Measurements from ENCODE around the gene ALKBH6. TPM values are rescaled to one million over a fixed set of nuclear protein-coding genes. Genes with fewer than 3 reads are reported as not detected.

Gene ALKBH6
- total and polyA plus RNA-seq, 2 of the 13 experiments (the other 11 are each of a cell fraction or from before 2014, with no cell fraction given): 13.7 to 18.1 TPM

- TF ChIP-seq ISL2 (CRISPR knock-in tag; IDR thresholded peaks at IDR 0.05) (no peak), PHF8 (CRISPR knock-in tag; IDR thresholded peaks at IDR 0.05) (peak; percentile 86), YY1 (IDR thresholded peaks at IDR 0.05; ENCODE audit: insufficient read depth, insufficient replicate concordance, low read depth, low read length) (peak; percentile 20), PPARG (CRISPR knock-in tag; conservative IDR thresholded peaks at IDR 0.05) (no peak), KAT8 (CRISPR knock-in tag; IDR thresholded peaks at IDR 0.05) (peak; percentile 49; the same call in 1 of the 2 replicates), ZNF713 (CRISPR knock-in tag; IDR thresholded peaks at IDR 0.05) (no peak), STAT5B (CRISPR knock-in tag; IDR thresholded peaks at IDR 0.05) (no peak), ZNF800 (CRISPR knock-in tag; IDR thresholded peaks at IDR 0.05) (0 out of 2 replicates have a peak, but pooled peaks have one; percentile 41), ZFP41 (CRISPR knock-in tag; IDR thresholded peaks at IDR 0.05; ENCODE audit: borderline replicate concordance) (no peak), MBNL3 (CRISPR knock-in tag; conservative IDR thresholded peaks at IDR 0.05) (no peak), SAP130 (CRISPR knock-in tag; IDR thresholded peaks at IDR 0.05; ENCODE audit: low read depth) (peak; percentile 76), ZNF18 (CRISPR knock-in tag; IDR thresholded peaks at IDR 0.05; ENCODE audit: insufficient replicate concordance) (no peak), ZMYM4 (CRISPR knock-in tag; IDR thresholded peaks at IDR 0.05) (peak; percentile 44; the same call in 1 of the 2 replicates), ZFAT (CRISPR knock-in tag; conservative IDR thresholded peaks at IDR 0.05) (no peak), KLF11 (CRISPR knock-in tag; IDR thresholded peaks at IDR 0.05) (no peak), ZFP1 (CRISPR knock-in tag; IDR thresholded peaks at IDR 0.05) (no peak), IKZF1 (IDR thresholded peaks at IDR 0.05) (no peak), NAIF1 (CRISPR knock-in tag; IDR thresholded peaks at IDR 0.05; ENCODE audit: borderline replicate concordance) (no peak), NFATC3 (CRISPR knock-in tag; IDR thresholded peaks at IDR 0.05) (no peak), AGO2 (optimal IDR thresholded peaks at IDR 0.05; ENCODE audit: low read depth, low read length) (peak; percentile 78), JARID2 (CRISPR knock-in tag; IDR thresholded peaks at IDR 0.05; ENCODE audit: insufficient replicate concordance) (no peak), ZNF615 (CRISPR knock-in tag; IDR thresholded peaks at IDR 0.05; ENCODE audit: borderline replicate concordance) (no peak), U2AF1 (optimal IDR thresholded peaks at IDR 0.05; ENCODE audit: low read depth, low read length) (no peak), ZNF772 (CRISPR knock-in tag; IDR thresholded peaks at IDR 0.05) (0 out of 2 replicates have a peak, but pooled peaks have one; percentile 35), RELA (CRISPR knock-in tag; IDR thresholded peaks at IDR 0.05) (no peak), ZBTB3 (CRISPR knock-in tag; IDR thresholded peaks at IDR 0.05; ENCODE audit: borderline replicate concordance, low read depth) (no peak), ZKSCAN5 (CRISPR knock-in tag; IDR thresholded peaks at IDR 0.05) (no peak), POLR2AphosphoS2 (IDR thresholded peaks at IDR 0.05; ENCODE audit: low read depth, low read length) (no peak)
These were observed 5.6 kb downstream of the ALKBH6 start, which contains the start of gene SYNE4 (continued) for GRCh38 chr19:36008336-36008978.

Measured in HepG2 (cell line).